Measurements from ENCODE around the gene ZNRF2.

- TF ChIP-seq CTCF (IDR thresholded peaks at IDR 0.05) (no peak), POLR2A (IDR thresholded peaks at IDR 0.05) (no peak)
Measured at GRCh38 chr7:30363778-30364563, 79.6 kb downstream of the ZNRF2 start.
